ENCODE results near the gene SORCS1. TPM values are rescaled to one million over a fixed set of nuclear protein-coding genes. Genes with fewer than 3 reads are reported as not detected.

The SORCS1 gene
- total and polyA plus RNA-seq, 2 donors (not counting 1 experiment from before 2014, with no cell fraction given): under 0.01 to 0.01 TPM

- Histone ChIP-seq H3K4me1 (ENCODE audit: control insufficient read depth, extremely low read depth, insufficient read depth, low read length) (no peaks in the 10 kb centered on the region), H3K36me3 (ENCODE audit: control insufficient read depth, insufficient read depth, low read length) (no peaks in the 10 kb centered on the region), H3K27me3 (ENCODE audit: control insufficient read depth, insufficient read depth, low read length) (no peaks in the 10 kb centered on the region), H3K9ac (ENCODE audit: insufficient read depth, low read length) (no peak overlapping the region), H2AFZ (ENCODE audit: low read length) (no peak overlapping the region), H3K9me3 (ENCODE audit: control insufficient read depth, insufficient read depth, low read depth, low read length) (no peaks in the 10 kb centered on the region), H3K27ac (ENCODE audit: insufficient read depth, low read length) (no peak overlapping the region), H3K4me2 (ENCODE audit: extremely low read depth, insufficient read depth, low read length) (no peak overlapping the region), H3K79me2 (ENCODE audit: control insufficient read depth, insufficient read depth, low read length) (no peaks in the 10 kb centered on the region), H3K4me3 (replicated peaks in 1 of 4; ENCODE audit: control extremely low read depth in 1 of 4, insufficient read depth in 1 of 4, low read depth in 3 of 4, low read length in 4 of 4) (no peak overlapping the region), H4K20me1 (ENCODE audit: control insufficient read depth, extremely low read depth, insufficient read depth, low read length) (no peaks in the 10 kb centered on the region)
- TF ChIP-seq EZH2 (IDR thresholded peaks at IDR 0.05; ENCODE audit: low read length, missing control alignments): no peak
- no peak for TF ChIP-seq CTCF (conservative IDR thresholded peaks at IDR 0.05 in 1 of 2, IDR thresholded peaks at IDR 0.05 in 1 of 2; ENCODE audit: low read depth in 1 of 2, low read length in 2 of 2)
- DNase-seq (ENCODE audit: low read depth in 2 of 2): no peak
These were observed 130.6 kb downstream of the SORCS1 start for GRCh38 chr10:107033799-107034422.

GRCh38 chr10:107032700-107033401, 131.7 kb downstream of the SORCS1 start:
- no peak for DNase-seq (ENCODE audit: low read depth in 2 of 2)
- Histone ChIP-seq H2AFZ (ENCODE audit: low read length) (no peak overlapping the region), H3K4me1 (ENCODE audit: control insufficient read depth, extremely low read depth, insufficient read depth, low read length) (no peaks in the 10 kb centered on the region), H3K36me3 (ENCODE audit: control insufficient read depth, insufficient read depth, low read length) (no peaks in the 10 kb centered on the region), H3K79me2 (ENCODE audit: control insufficient read depth, insufficient read depth, low read length) (no peaks in the 10 kb centered on the region), H4K20me1 (ENCODE audit: control insufficient read depth, extremely low read depth, insufficient read depth, low read length) (no peaks in the 10 kb centered on the region), H3K27me3 (ENCODE audit: control insufficient read depth, insufficient read depth, low read length) (no peaks in the 10 kb centered on the region), H3K4me3 (replicated peaks in 1 of 4; ENCODE audit: control extremely low read depth in 1 of 4, insufficient read depth in 1 of 4, low read depth in 3 of 4, low read length in 4 of 4) (no peak overlapping the region), H3K27ac (ENCODE audit: insufficient read depth, low read length) (no peak overlapping the region), H3K9ac (ENCODE audit: insufficient read depth, low read length) (no peak overlapping the region), H3K4me2 (ENCODE audit: extremely low read depth, insufficient read depth, low read length) (no peak overlapping the region), H3K9me3 (ENCODE audit: control insufficient read depth, insufficient read depth, low read depth, low read length) (no peaks in the 10 kb centered on the region)
- TF ChIP-seq EZH2 (IDR thresholded peaks at IDR 0.05; ENCODE audit: low read length, missing control alignments): no peak
- TF ChIP-seq CTCF (conservative IDR thresholded peaks at IDR 0.05 in 1 of 2, IDR thresholded peaks at IDR 0.05 in 1 of 2; ENCODE audit: low read depth in 1 of 2, low read length in 2 of 2): no peak

GRCh38 chr10:107031931-107032699, 132.4 kb downstream of the SORCS1 start:
- Histone ChIP-seq H3K27me3 (ENCODE audit: control insufficient read depth, insufficient read depth, low read length) (no peaks in the 10 kb centered on the region), H3K79me2 (ENCODE audit: control insufficient read depth, insufficient read depth, low read length) (no peaks in the 10 kb centered on the region), H2AFZ (ENCODE audit: low read length) (no peak overlapping the region), H3K27ac (ENCODE audit: insufficient read depth, low read length) (no peak overlapping the region), H3K4me2 (ENCODE audit: extremely low read depth, insufficient read depth, low read length) (no peak overlapping the region), H3K9ac (ENCODE audit: insufficient read depth, low read length) (no peak overlapping the region), H3K4me3 (replicated peaks in 1 of 4; ENCODE audit: control extremely low read depth in 1 of 4, insufficient read depth in 1 of 4, low read depth in 3 of 4, low read length in 4 of 4) (no peak overlapping the region), H4K20me1 (ENCODE audit: control insufficient read depth, extremely low read depth, insufficient read depth, low read length) (no peaks in the 10 kb centered on the region), H3K36me3 (ENCODE audit: control insufficient read depth, insufficient read depth, low read length) (no peaks in the 10 kb centered on the region), H3K9me3 (ENCODE audit: control insufficient read depth, insufficient read depth, low read depth, low read length) (no peaks in the 10 kb centered on the region), H3K4me1 (ENCODE audit: control insufficient read depth, extremely low read depth, insufficient read depth, low read length) (no peaks in the 10 kb centered on the region)
- no peak for DNase-seq (ENCODE audit: low read depth in 2 of 2)
- no peak for TF ChIP-seq EZH2 (IDR thresholded peaks at IDR 0.05; ENCODE audit: low read length, missing control alignments)
- TF ChIP-seq CTCF (conservative IDR thresholded peaks at IDR 0.05 in 1 of 2, IDR thresholded peaks at IDR 0.05 in 1 of 2; ENCODE audit: low read depth in 1 of 2, low read length in 2 of 2): no peak
